WTC11 (cell line): ENCODE results near the gene NEURL3. TPM values are rescaled to one million over a fixed set of nuclear protein-coding genes. Genes with fewer than 3 reads are reported as not detected.

Experiments
- ATAC-seq: fragments of 200-7000 bp; cut with Tn5 transposase; 2 replicates; pipeline ENCODE4 v1.10.0; 2021; ENCODE audit warnings: mild to moderate bottlenecking, moderate library complexity
- CTCF ChIA-PET: fragments of 300-600 bp; sonication (Branson Sonifier 250); formaldehyde crosslinking; loops from one replicate; lab custom pipeline; 2021; ENCODE audit warnings: antibody characterized with exemption; lab: Charles Lee
- POLR2A ChIA-PET: fragments of 350-600 bp; sonication (Branson Sonifier 250); formaldehyde crosslinking; loops from one replicate; lab custom pipeline; 2021; ENCODE audit warnings: antibody characterized with exemption; lab: Charles Lee
- DNase-seq: peaks from one replicate; pipeline ENCODE4 v3.0.0; 2021; ENCODE audit warnings: low spot score
- H3K27ac Mint-ChIP-seq: 2 replicates; pipeline ENCODE4 v1.8.0; 2021; ENCODE audit warnings: mixed read lengths
- H3K27me3 Mint-ChIP-seq: 2 replicates; pipeline ENCODE4 v1.8.0; 2021; ENCODE audit warnings: low read depth, mild to moderate bottlenecking, moderate library complexity, mixed read lengths
- H3K36me3 Mint-ChIP-seq: 2 replicates; pipeline ENCODE4 v1.8.0; 2021; ENCODE audit warnings: mixed read lengths
- H3K4me1 Mint-ChIP-seq: 2 replicates; pipeline ENCODE4 v1.8.0; 2022; ENCODE audit warnings: mixed read lengths
- H3K4me3 Mint-ChIP-seq: 2 replicates; pipeline ENCODE4 v1.8.0; 2021; ENCODE audit warnings: mild to moderate bottlenecking, moderate library complexity, mixed read lengths
- H3K9me3 Mint-ChIP-seq: 2 replicates; pipeline ENCODE4 v1.8.0; 2021; ENCODE audit warnings: mixed read lengths
- ARID4B ChIP-seq: sonication (generic); formaldehyde crosslinking; IDR thresholded peaks from 2 replicates; pipeline ENCODE4 v1.8.0; 2023; ENCODE audit warnings: missing genetic modification reagents, mild to moderate bottlenecking, borderline replicate concordance
- ATF1 ChIP-seq: sonication (generic); formaldehyde crosslinking; IDR thresholded peaks from 2 replicates; pipeline ENCODE4 v1.8.1; 2023; ENCODE audit warnings: mild to moderate bottlenecking, moderate library complexity, missing genetic modification reagents
- ELF4 ChIP-seq: sonication (generic); formaldehyde crosslinking; IDR thresholded peaks from 2 replicates; pipeline ENCODE4 v1.8.1; 2022; ENCODE audit warnings: low read depth, mild to moderate bottlenecking, moderate library complexity, missing genetic modification reagents
- FOXP1 ChIP-seq: sonication (generic); formaldehyde crosslinking; IDR thresholded peaks from 2 replicates; pipeline ENCODE4 v1.8.0; 2022; ENCODE audit warnings: missing genetic modification reagents, mild to moderate bottlenecking, moderate library complexity, borderline replicate concordance
- IRF1 ChIP-seq: sonication (generic); formaldehyde crosslinking; IDR thresholded peaks from 2 replicates; pipeline ENCODE4 v1.8.0; 2023; ENCODE audit warnings: missing genetic modification reagents
- NFYB ChIP-seq: sonication (generic); formaldehyde crosslinking; conservative IDR thresholded peaks from 2 replicates; pipeline ENCODE4 v1.8.0; 2022; ENCODE audit warnings: low read depth, missing genetic modification reagents
- NR2C2 ChIP-seq: sonication (generic); formaldehyde crosslinking; IDR thresholded peaks from 2 replicates; pipeline ENCODE4 v1.8.0; 2022; ENCODE audit warnings: mild to moderate bottlenecking, missing genetic modification reagents
- OVOL2 ChIP-seq: fragments of 250-450 bp; sonication (Bioruptor Pico); IDR thresholded peaks from 2 replicates; pipeline ENCODE4 v1.9.0; 2021; ENCODE audit warnings: mild to moderate bottlenecking, borderline replicate concordance
- RORB ChIP-seq: fragments of 250-450 bp; sonication (Bioruptor Pico); IDR thresholded peaks from 2 replicates; pipeline ENCODE4 v1.9.0; 2021; ENCODE audit warnings: mild to moderate bottlenecking
- TEAD4 ChIP-seq: sonication (generic); formaldehyde crosslinking; IDR thresholded peaks from 2 replicates; pipeline ENCODE4 v1.8.0; 2022; ENCODE audit warnings: mild to moderate bottlenecking, missing genetic modification reagents
- ZNF121 ChIP-seq: sonication (generic); formaldehyde crosslinking; IDR thresholded peaks from 2 replicates; pipeline ENCODE4 v1.8.0; 2023; ENCODE audit warnings: missing genetic modification reagents
- ZNF263 ChIP-seq: sonication (generic); formaldehyde crosslinking; IDR thresholded peaks from 2 replicates; pipeline ENCODE4 v1.8.1; 2022; ENCODE audit warnings: low read depth, mild to moderate bottlenecking, moderate library complexity, missing genetic modification reagents
- ZNF317 ChIP-seq: sonication (generic); formaldehyde crosslinking; IDR thresholded peaks from 2 replicates; pipeline ENCODE4 v1.8.1; 2023; ENCODE audit warnings: low read depth, mild to moderate bottlenecking, moderate library complexity, missing genetic modification reagents, borderline replicate concordance
- ZNF416 ChIP-seq: fragments of 250-450 bp; sonication (Bioruptor Pico); IDR thresholded peaks from 2 replicates; pipeline ENCODE4 v1.9.0; 2021; ENCODE audit warnings: mild to moderate bottlenecking, inconsistent platforms
- ZNF423 ChIP-seq: fragments of 250-450 bp; sonication (Bioruptor Pico); IDR thresholded peaks from 2 replicates; pipeline ENCODE4 v2.1.2; 2022; ENCODE audit warnings: mild to moderate bottlenecking, moderate library complexity
- ZNF671 ChIP-seq: fragments of 250-450 bp; sonication (Bioruptor Pico); IDR thresholded peaks from 2 replicates; pipeline ENCODE4 v1.8.0; 2021; ENCODE audit warnings: mild to moderate bottlenecking
- total RNA-seq: library from RNA; stranded (reverse); gene quantifications from 3 replicates; pipeline ENCODE4 v1.2.3, GENCODE V29; 2021
- TF ChIP-seq, protein P1 (sequence below): fragments of 250-450 bp; sonication (Bioruptor Pico); conservative IDR thresholded peaks from 2 replicates; pipeline ENCODE4 v1.9.0; 2021; ENCODE audit warnings: mild to moderate bottlenecking
- TF ChIP-seq, protein P2 (sequence below): fragments of 250-450 bp; sonication (Bioruptor Pico); IDR thresholded peaks from 2 replicates; pipeline ENCODE4 v1.9.0; 2021; ENCODE audit warnings: mild to moderate bottlenecking
- TF ChIP-seq, protein P3 (sequence below): sonication (generic); formaldehyde crosslinking; IDR thresholded peaks from 2 replicates; pipeline ENCODE4 v1.8.0; 2022; ENCODE audit warnings: mild to moderate bottlenecking, missing genetic modification reagents
- TF ChIP-seq, protein P4 (sequence below): sonication (generic); formaldehyde crosslinking; IDR thresholded peaks from 2 replicates; pipeline ENCODE4 v1.8.1; 2023; ENCODE audit warnings: mild to moderate bottlenecking, missing genetic modification reagents, moderate library complexity
- TF ChIP-seq, protein P5 (sequence below): sonication (generic); formaldehyde crosslinking; IDR thresholded peaks from 2 replicates; pipeline ENCODE4 v1.8.1; 2023; ENCODE audit warnings: mild to moderate bottlenecking, missing genetic modification reagents, moderate library complexity

The NEURL3 gene
- total RNA-seq, 1 experiment from 2014 or later, result not detected

- no peak for TF ChIP-seq FOXP1
- TF ChIP-seq, all 79 proteins: peak for 0
Observed at GRCh38 chr2:96526101-96526591, 21.0 kb upstream of the NEURL3 start (continued).

DNA sequence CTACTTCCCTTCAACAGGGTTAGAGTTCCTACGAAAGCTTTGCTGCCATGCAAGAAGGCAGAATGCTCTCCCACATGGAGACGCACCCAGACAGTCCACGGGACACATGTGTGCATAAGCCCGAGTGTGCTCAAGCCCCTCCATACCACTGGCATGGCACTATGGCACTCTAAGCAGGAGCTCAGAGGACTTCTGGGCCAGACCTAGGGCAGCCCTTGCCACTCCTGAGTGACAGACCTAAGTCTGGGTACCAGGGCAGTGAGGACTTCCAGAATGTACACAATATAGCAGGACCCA lies 20.0 kb upstream of the NEURL3 start:
- Mint-ChIP-seq H3K4me3 (no peak overlapping the region), H3K36me3 (no peaks in the 10 kb centered on the region), H3K4me1 (peaks cover 17% of the 10 kb centered on the region), H3K27me3 (peaks cover 21% of the 10 kb centered on the region)
- POLR2A ChIA-PET, result no interaction called here
- no peak for DNase-seq
- no peak for ATAC-seq
- CTCF ChIA-PET, result interaction anchor here (0.8 to 4.3 kb wide), 4 partner anchors 13 to 25 kb away, joined by 3 to 36 read pairs (median 24); no protein-coding TSS in a partner anchor
- no peak for TF ChIP-seq ZNF671 (CRISPR knock-in tag)
- TF ChIP-seq IRF1 (CRISPR knock-in tag), result no peak
- TF ChIP-seq, protein P1, sequence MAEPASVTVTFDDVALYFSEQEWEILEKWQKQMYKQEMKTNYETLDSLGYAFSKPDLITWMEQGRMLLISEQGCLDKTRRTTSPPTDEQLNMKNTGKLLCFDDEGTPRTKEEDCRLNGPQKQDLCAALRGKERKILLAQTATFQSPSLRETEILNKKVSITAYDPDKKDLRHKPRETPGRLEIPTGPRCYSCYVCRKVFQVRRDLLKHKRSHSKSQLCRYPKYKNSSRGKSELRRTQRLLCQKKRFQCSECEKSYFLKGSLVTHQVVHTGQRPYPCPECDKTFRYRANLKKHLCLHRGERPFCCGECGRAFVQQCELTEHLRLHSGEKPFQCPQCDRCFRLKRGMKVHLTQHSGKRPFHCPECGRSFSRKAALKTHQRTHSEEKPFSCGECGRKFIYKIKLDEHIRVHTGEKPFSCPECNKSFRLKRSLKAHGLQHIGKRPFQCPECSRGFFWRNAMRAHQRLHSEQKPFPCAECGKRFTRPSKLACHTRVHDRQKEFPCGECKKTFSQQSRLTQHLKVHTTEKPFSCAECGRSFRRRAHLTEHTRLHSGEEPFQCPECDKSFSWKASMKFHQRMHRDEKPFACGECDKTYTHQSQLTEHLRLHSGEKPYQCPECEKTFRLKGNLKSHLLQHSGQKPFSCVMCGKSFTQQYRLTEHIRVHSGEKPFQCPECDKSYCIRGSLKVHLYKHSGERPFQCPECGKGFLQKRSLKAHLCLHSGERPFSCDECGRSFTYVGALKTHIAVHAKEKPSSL (CRISPR knock-in tag), result no peak
- TF ChIP-seq, all 79 proteins: peak for 0
- no peak overlapping the region for H3K27ac Mint-ChIP-seq
- H3K9me3 Mint-ChIP-seq, result no peaks in the 10 kb centered on the region

GRCh38 chr2:96524482-96525210 lies 19.5 kb upstream of the NEURL3 start:
- TF ChIP-seq ZNF317 (CRISPR knock-in tag), result no peak
- TF ChIP-seq RORB, result no peak
- TF ChIP-seq TEAD4 (CRISPR knock-in tag), result no peak
- no peak for TF ChIP-seq ZNF416 (CRISPR knock-in tag)
- TF ChIP-seq, protein P2, sequence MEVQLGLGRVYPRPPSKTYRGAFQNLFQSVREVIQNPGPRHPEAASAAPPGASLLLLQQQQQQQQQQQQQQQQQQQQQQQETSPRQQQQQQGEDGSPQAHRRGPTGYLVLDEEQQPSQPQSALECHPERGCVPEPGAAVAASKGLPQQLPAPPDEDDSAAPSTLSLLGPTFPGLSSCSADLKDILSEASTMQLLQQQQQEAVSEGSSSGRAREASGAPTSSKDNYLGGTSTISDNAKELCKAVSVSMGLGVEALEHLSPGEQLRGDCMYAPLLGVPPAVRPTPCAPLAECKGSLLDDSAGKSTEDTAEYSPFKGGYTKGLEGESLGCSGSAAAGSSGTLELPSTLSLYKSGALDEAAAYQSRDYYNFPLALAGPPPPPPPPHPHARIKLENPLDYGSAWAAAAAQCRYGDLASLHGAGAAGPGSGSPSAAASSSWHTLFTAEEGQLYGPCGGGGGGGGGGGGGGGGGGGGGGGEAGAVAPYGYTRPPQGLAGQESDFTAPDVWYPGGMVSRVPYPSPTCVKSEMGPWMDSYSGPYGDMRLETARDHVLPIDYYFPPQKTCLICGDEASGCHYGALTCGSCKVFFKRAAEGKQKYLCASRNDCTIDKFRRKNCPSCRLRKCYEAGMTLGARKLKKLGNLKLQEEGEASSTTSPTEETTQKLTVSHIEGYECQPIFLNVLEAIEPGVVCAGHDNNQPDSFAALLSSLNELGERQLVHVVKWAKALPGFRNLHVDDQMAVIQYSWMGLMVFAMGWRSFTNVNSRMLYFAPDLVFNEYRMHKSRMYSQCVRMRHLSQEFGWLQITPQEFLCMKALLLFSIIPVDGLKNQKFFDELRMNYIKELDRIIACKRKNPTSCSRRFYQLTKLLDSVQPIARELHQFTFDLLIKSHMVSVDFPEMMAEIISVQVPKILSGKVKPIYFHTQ (CRISPR knock-in tag), result no peak
- TF ChIP-seq NR2C2 (CRISPR knock-in tag), result no peak
- no peak for TF ChIP-seq ELF4
- no peak for TF ChIP-seq ZNF263
- TF ChIP-seq ATF1 (CRISPR knock-in tag), result no peak
- TF ChIP-seq OVOL2, result no peak
- TF ChIP-seq, protein P3, sequence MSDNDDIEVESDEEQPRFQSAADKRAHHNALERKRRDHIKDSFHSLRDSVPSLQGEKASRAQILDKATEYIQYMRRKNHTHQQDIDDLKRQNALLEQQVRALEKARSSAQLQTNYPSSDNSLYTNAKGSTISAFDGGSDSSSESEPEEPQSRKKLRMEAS (CRISPR knock-in tag), result no peak
- no peak for TF ChIP-seq ZNF121 (CRISPR knock-in tag)
- TF ChIP-seq, protein P4, sequence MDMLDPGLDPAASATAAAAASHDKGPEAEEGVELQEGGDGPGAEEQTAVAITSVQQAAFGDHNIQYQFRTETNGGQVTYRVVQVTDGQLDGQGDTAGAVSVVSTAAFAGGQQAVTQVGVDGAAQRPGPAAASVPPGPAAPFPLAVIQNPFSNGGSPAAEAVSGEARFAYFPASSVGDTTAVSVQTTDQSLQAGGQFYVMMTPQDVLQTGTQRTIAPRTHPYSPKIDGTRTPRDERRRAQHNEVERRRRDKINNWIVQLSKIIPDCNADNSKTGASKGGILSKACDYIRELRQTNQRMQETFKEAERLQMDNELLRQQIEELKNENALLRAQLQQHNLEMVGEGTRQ, result no peak
- TF ChIP-seq ZNF423 (CRISPR knock-in tag), result no peak
- TF ChIP-seq ARID4B (CRISPR knock-in tag), result no peak
- no peak for TF ChIP-seq NFYB
- TF ChIP-seq, protein P5, sequence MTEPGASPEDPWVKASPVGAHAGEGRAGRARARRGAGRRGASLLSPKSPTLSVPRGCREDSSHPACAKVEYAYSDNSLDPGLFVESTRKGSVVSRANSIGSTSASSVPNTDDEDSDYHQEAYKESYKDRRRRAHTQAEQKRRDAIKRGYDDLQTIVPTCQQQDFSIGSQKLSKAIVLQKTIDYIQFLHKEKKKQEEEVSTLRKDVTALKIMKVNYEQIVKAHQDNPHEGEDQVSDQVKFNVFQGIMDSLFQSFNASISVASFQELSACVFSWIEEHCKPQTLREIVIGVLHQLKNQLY (CRISPR knock-in tag), result no peak
- H3K4me1 Mint-ChIP-seq, result peaks cover 17% of the 10 kb centered on the region
- ChIA-PET POLR2A (no interaction called here), CTCF (interaction anchor here (0.8 to 4.2 kb wide), 3 partner anchors 14 to 25 kb away, joined by 3 to 36 read pairs (median 23); no protein-coding TSS in a partner anchor)
- H3K36me3 Mint-ChIP-seq, result no peaks in the 10 kb centered on the region
- DNase-seq (no peak), ATAC-seq (no peak)
- H3K4me3 Mint-ChIP-seq, result no peak overlapping the region
- H3K9me3 Mint-ChIP-seq, result no peaks in the 10 kb centered on the region
- H3K27me3 Mint-ChIP-seq, result peaks cover 18% of the 10 kb centered on the region
- H3K27ac Mint-ChIP-seq, result no peak overlapping the region
